Astrocyte (in vitro differentiated cells and primary cell): ENCODE data around the gene PPP4R2.

Experiments
- EZH2 ChIP-seq: IDR thresholded peaks from 2 replicates; pipeline ENCODE4 v1.6.1; 2012; ENCODE audit warnings: mild to moderate bottlenecking, low read length, inconsistent platforms; ENCODE audit not compliant: insufficient read depth
- TF ChIP-seq, protein P1 (sequence below): IDR thresholded peaks from 2 replicates; pipeline ENCODE4 v1.5.1; 2011; ENCODE audit warnings: low read depth, mild to moderate bottlenecking, inconsistent platforms, low read length, moderate library complexity; ENCODE audit not compliant: insufficient read depth

DNA sequence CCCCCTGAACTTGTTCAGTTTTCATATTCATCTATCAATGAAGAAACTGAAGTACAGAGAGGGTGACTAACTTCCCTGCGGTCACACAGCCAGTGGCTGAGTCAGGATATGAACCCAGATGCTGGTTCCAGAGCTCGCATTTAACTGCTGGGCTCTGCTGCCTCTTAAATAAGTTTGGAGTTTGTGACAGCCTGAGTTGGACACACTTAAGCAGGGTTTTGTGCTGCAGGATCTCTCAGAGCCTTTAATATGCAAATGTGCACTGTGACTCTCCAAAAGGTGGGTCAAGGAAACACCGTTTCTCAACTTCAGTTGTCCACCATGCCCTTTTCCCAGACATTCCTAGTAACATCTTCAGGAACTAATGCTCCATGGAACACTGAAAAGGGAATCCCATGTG lies 110.6 kb downstream of the PPP4R2 start:
- TF ChIP-seq, protein P1, sequence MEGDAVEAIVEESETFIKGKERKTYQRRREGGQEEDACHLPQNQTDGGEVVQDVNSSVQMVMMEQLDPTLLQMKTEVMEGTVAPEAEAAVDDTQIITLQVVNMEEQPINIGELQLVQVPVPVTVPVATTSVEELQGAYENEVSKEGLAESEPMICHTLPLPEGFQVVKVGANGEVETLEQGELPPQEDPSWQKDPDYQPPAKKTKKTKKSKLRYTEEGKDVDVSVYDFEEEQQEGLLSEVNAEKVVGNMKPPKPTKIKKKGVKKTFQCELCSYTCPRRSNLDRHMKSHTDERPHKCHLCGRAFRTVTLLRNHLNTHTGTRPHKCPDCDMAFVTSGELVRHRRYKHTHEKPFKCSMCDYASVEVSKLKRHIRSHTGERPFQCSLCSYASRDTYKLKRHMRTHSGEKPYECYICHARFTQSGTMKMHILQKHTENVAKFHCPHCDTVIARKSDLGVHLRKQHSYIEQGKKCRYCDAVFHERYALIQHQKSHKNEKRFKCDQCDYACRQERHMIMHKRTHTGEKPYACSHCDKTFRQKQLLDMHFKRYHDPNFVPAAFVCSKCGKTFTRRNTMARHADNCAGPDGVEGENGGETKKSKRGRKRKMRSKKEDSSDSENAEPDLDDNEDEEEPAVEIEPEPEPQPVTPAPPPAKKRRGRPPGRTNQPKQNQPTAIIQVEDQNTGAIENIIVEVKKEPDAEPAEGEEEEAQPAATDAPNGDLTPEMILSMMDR, result no peak
- no peak for TF ChIP-seq EZH2
